SK-N-SH treated with all-trans-retinoic acid at 6 μM for 48 hours (cell line): ENCODE results near the gene GNA14.

Experiments used
- ATAC-seq: fragments of 200-7000 bp; cut with Tn5 transposase; 3 replicates; pipeline ENCODE4 v1.9.1; 2020; ENCODE audit warnings: mild to moderate bottlenecking, moderate library complexity
- ARNTL ChIP-seq: fragments of 450-650 bp; formaldehyde crosslinking; IDR thresholded peaks from 2 replicates; pipeline ENCODE4 v1.5.0; 2020; ENCODE audit warnings: low read depth, mild to moderate bottlenecking, moderate library complexity, borderline replicate concordance
- BACH2 ChIP-seq: fragments of 250-450 bp; sonication (Bioruptor Pico); IDR thresholded peaks from 2 replicates; pipeline ENCODE4 v1.9.0; 2021; ENCODE audit warnings: mild to moderate bottlenecking, borderline replicate concordance
- CREB5 ChIP-seq: fragments of 250-450 bp; sonication (Bioruptor Pico); IDR thresholded peaks from 2 replicates; pipeline ENCODE4 v1.5.1; 2020; ENCODE audit warnings: low read depth, mild to moderate bottlenecking, moderate library complexity
- CSDC2 ChIP-seq: fragments of 250-450 bp; sonication (Bioruptor Pico); IDR thresholded peaks from 2 replicates; pipeline ENCODE4 v1.5.0; 2020; ENCODE audit warnings: mild to moderate bottlenecking, moderate library complexity
- CSRNP3 ChIP-seq: fragments of 250-450 bp; sonication (Bioruptor Pico); IDR thresholded peaks from 2 replicates; pipeline ENCODE4 v1.5.1; 2021; ENCODE audit warnings: mild to moderate bottlenecking, moderate library complexity
- ISL1 ChIP-seq: fragments of 250-450 bp; sonication (Bioruptor Pico); IDR thresholded peaks from 2 replicates; pipeline ENCODE4 v2.1.2; 2022; ENCODE audit warnings: mild to moderate bottlenecking, moderate library complexity
- PATZ1 ChIP-seq: fragments of 250-450 bp; sonication (Bioruptor Pico); IDR thresholded peaks from 2 replicates; pipeline ENCODE4 v1.8.0; 2020; ENCODE audit warnings: mild to moderate bottlenecking, moderate library complexity, borderline replicate concordance
- PPARA ChIP-seq: fragments of 250-450 bp; sonication (Bioruptor Pico); IDR thresholded peaks from 2 replicates; pipeline ENCODE4 v1.5.0; 2020; ENCODE audit warnings: mild to moderate bottlenecking, borderline replicate concordance
- RARB ChIP-seq: fragments of 250-450 bp; sonication (Bioruptor Pico); IDR thresholded peaks from 2 replicates; pipeline ENCODE4 v1.8.0; 2021; ENCODE audit warnings: mild to moderate bottlenecking, moderate library complexity
- SNAI2 ChIP-seq: fragments of 250-450 bp; sonication (Bioruptor Pico); IDR thresholded peaks from 2 replicates; pipeline ENCODE4 v1.5.0; 2020; ENCODE audit warnings: mild to moderate bottlenecking, moderate library complexity
- TCF4 ChIP-seq: fragments of 250-450 bp; sonication (Bioruptor Pico); IDR thresholded peaks from 2 replicates; pipeline ENCODE4 v1.8.0; 2021; ENCODE audit warnings: mild to moderate bottlenecking, moderate library complexity, borderline replicate concordance
- TOX ChIP-seq: fragments of 250-450 bp; sonication (Bioruptor Pico); IDR thresholded peaks from 2 replicates; pipeline ENCODE4 v1.8.0; 2021; ENCODE audit warnings: mild to moderate bottlenecking, moderate library complexity, borderline replicate concordance
- TSHZ2 ChIP-seq: fragments of 250-450 bp; sonication (Bioruptor Pico); IDR thresholded peaks from 2 replicates; pipeline ENCODE4 v1.5.0; 2020; ENCODE audit warnings: mild to moderate bottlenecking, moderate library complexity
- ZFP3 ChIP-seq: fragments of 250-450 bp; sonication (Bioruptor Pico); IDR thresholded peaks from 2 replicates; pipeline ENCODE4 v1.5.0; 2020; ENCODE audit warnings: mild to moderate bottlenecking, moderate library complexity
- ZFP30 ChIP-seq: fragments of 450-650 bp; formaldehyde crosslinking; IDR thresholded peaks from 2 replicates; pipeline ENCODE4 v1.5.0; 2022; ENCODE audit warnings: mild to moderate bottlenecking, moderate library complexity
- ZNF70 ChIP-seq: fragments of 450-650 bp; formaldehyde crosslinking; IDR thresholded peaks from 2 replicates; pipeline ENCODE4 v1.5.0; 2020; ENCODE audit warnings: mild to moderate bottlenecking, moderate library complexity
- ZNF8 ChIP-seq: fragments of 450-650 bp; formaldehyde crosslinking; IDR thresholded peaks from 2 replicates; pipeline ENCODE4 v1.5.0; 2020; ENCODE audit warnings: mild to moderate bottlenecking, moderate library complexity

Gene GNA14

GRCh38 chr9:77462066-77462465 lies 186.1 kb downstream of the GNA14 start:
- ATAC-seq: no peak
- TF ChIP-seq ZFP3 (no peak), CSRNP3 (CRISPR knock-in tag) (no peak), ZFP30 (CRISPR knock-in tag) (no peak), PATZ1 (CRISPR knock-in tag) (no peak), BACH2 (CRISPR knock-in tag) (no peak), CSDC2 (CRISPR knock-in tag) (no peak), ZNF8 (no peak), TCF4 (CRISPR knock-in tag) (no peak), ISL1 (CRISPR knock-in tag) (no peak), TSHZ2 (no peak), CREB5 (CRISPR knock-in tag) (no peak), ARNTL (CRISPR knock-in tag) (no peak), ZNF70 (CRISPR knock-in tag) (no peak), TOX (CRISPR knock-in tag) (no peak), PPARA (no peak)
- TF ChIP-seq, all 23 proteins: peak for 0

GRCh38 chr9:77460938-77461337 lies 187.2 kb downstream of the GNA14 start:
- TF ChIP-seq PATZ1 (CRISPR knock-in tag): no peak
- ATAC-seq: no peak

- ATAC-seq: peak; percentile 92
- no peak for TF ChIP-seq RARB (CRISPR knock-in tag)
- no peak for TF ChIP-seq PATZ1 (CRISPR knock-in tag)
- no peak for TF ChIP-seq SNAI2 (CRISPR knock-in tag)
- TF ChIP-seq TSHZ2: peak; percentile 49; the same call in 1 of the 2 replicates
- TF ChIP-seq TCF4 (CRISPR knock-in tag): no peak
- TF ChIP-seq ZNF70 (CRISPR knock-in tag): no peak
These were observed 190.1 kb downstream of the GNA14 start for GRCh38 chr9:77457916-77458592.
